ENCODE data around the gene RPH3AL.
"Not testable (repeated sequence)": the region's sequence is repeated elsewhere in the genome, so short reads cannot be mapped to it uniquely, and the experiment has no call there.

RPH3AL gene

GRCh38 chr17:234994-235830 is 117.4 kb downstream of the RPH3AL start:
- not testable (repeated sequence) for DNase-seq

GRCh38 chr17:234163-234993 is 118.2 kb downstream of the RPH3AL start:
- not testable (repeated sequence) for DNase-seq

- DNase-seq: no peak
Measured at GRCh38 chr17:233473-233941, 119.1 kb downstream of the RPH3AL start.

- no peak for DNase-seq
Measured at GRCh38 chr17:231966-232807, 120.4 kb downstream of the RPH3AL start.

- no peak for DNase-seq
Measured at GRCh38 chr17:231191-231965, 121.2 kb downstream of the RPH3AL start.

GRCh38 chr17:230395-230770 is 122.2 kb downstream of the RPH3AL start:
- no peak for DNase-seq

GRCh38 chr17:229709-230394 is 122.8 kb downstream of the RPH3AL start:
- DNase-seq: no peak

GRCh38 chr17:228951-229708 is 123.5 kb downstream of the RPH3AL start:
- DNase-seq: no peak

GRCh38 chr17:227946-228615 is 124.5 kb downstream of the RPH3AL start:
- no peak for DNase-seq

GRCh38 chr17:227078-227945 is 125.3 kb downstream of the RPH3AL start:
- DNase-seq: no peak

- DNase-seq: no peak
Measured at GRCh38 chr17:226108-227077, 126.2 kb downstream of the RPH3AL start.

GRCh38 chr17:225551-225950 is 127.1 kb downstream of the RPH3AL start:
- no peak for DNase-seq

- not testable (repeated sequence) for DNase-seq
Measured at GRCh38 chr17:224576-224975, 128.0 kb downstream of the RPH3AL start.

GRCh38 chr17:223723-224471 is 128.7 kb downstream of the RPH3AL start:
- no peak for DNase-seq

- no peak for DNase-seq
Measured at GRCh38 chr17:222172-222571, 130.4 kb downstream of the RPH3AL start.

GRCh38 chr17:219696-220095 is 132.9 kb downstream of the RPH3AL start:
- no peak for DNase-seq
